A673 (cell line): ENCODE data around the gene ZCCHC3. TPM values are rescaled to one million over a fixed set of nuclear protein-coding genes. Genes with fewer than 3 reads are reported as not detected.

ENCODE experiments used
- BruUV-seq: library from RNA; stranded (reverse); fragments of 400-500 nt; replicated peaks from 2 replicates; lab custom pipeline; 2021; lab: Mats Ljungman, UMichigan
- CTCF ChIA-PET: fragments of 300-600 bp; sonication (Branson Sonifier 250); formaldehyde crosslinking; loops from one replicate; lab custom pipeline; 2022; ENCODE audit warnings: antibody characterized with exemption; lab: Charles Lee
- POLR2A ChIA-PET: fragments of 300-600 bp; sonication (Branson Sonifier 250); formaldehyde crosslinking; loops from one replicate; lab custom pipeline; 2022; ENCODE audit warnings: antibody characterized with exemption; ENCODE audit not compliant: low non-redundant PET; lab: Charles Lee
- DNase-seq: peaks from one replicate; pipeline ENCODE4 v3.0.0-alpha.2; 2015; ENCODE audit warnings: low spot score
- H3K27ac ChIP-seq: fragments of 200-600 bp; sonication (generic); 2 replicates; pipeline ENCODE4 v1.5.1; 2016; ENCODE audit warnings: mixed run types, low read depth, mild to moderate bottlenecking, mixed read lengths, antibody characterized with exemption, low read length; ENCODE audit not compliant: poor library complexity, severe bottlenecking
- H3K27me3 ChIP-seq: fragments of 200-600 bp; sonication (generic); replicated peaks from 2 replicates; pipeline ENCODE4 v1.6.1; 2017; ENCODE audit warnings: mixed run types, low read depth, mild to moderate bottlenecking, mixed read lengths, antibody characterized with exemption, low read length; ENCODE audit not compliant: insufficient read depth, poor library complexity
- H3K36me3 ChIP-seq: fragments of 200-600 bp; sonication (generic); 2 replicates; pipeline ENCODE4 v1.6.1; 2016; ENCODE audit warnings: mixed run types, mild to moderate bottlenecking, mixed read lengths, antibody characterized with exemption, low read length; ENCODE audit not compliant: insufficient read depth, poor library complexity, severe bottlenecking
- H3K4me1 ChIP-seq: fragments of 200-600 bp; sonication (generic); 2 replicates; pipeline ENCODE4 v1.6.1; 2017; ENCODE audit warnings: mixed run types, mild to moderate bottlenecking, mixed read lengths, antibody characterized with exemption, low read length; ENCODE audit not compliant: insufficient read depth, poor library complexity, severe bottlenecking
- H3K4me3 ChIP-seq: fragments of 200-600 bp; sonication (generic); 2 replicates; pipeline ENCODE4 v1.5.1; 2016; ENCODE audit warnings: low read depth, mixed run types, mild to moderate bottlenecking, mixed read lengths, low read length; ENCODE audit not compliant: poor library complexity, severe bottlenecking
- H3K9me3 ChIP-seq: fragments of 200-600 bp; sonication (generic); 2 replicates; pipeline ENCODE4 v1.6.1; 2016; ENCODE audit warnings: mixed run types, low read depth, mild to moderate bottlenecking, mixed read lengths, antibody characterized with exemption, low read length; ENCODE audit not compliant: poor library complexity, severe bottlenecking
- EZH2 ChIP-seq: fragments of 200-600 bp; sonication (generic); IDR thresholded peaks from 2 replicates; pipeline ENCODE4 v1.6.1; 2017; ENCODE audit warnings: borderline replicate concordance, low read depth, mild to moderate bottlenecking, mixed read lengths, antibody characterized with exemption, low read length; ENCODE audit not compliant: poor library complexity, severe bottlenecking
- intact Hi-C: fragments of 100-400 bp; cut with micrococcal nuclease; formaldehyde crosslinking; loops from one replicate; pipeline ENCODE4 v1.10.0; 2022; ENCODE audit not compliant: unreplicated experiment
- total RNA-seq: library from RNA; stranded (reverse); gene quantifications from 2 replicates; pipeline ENCODE4 v1.2.3, GENCODE V29; 2021
- TF ChIP-seq, protein P1 (sequence below): fragments of 300-800, 200-600 bp; sonication (generic); conservative IDR thresholded peaks from 2 replicates; pipeline ENCODE4 v1.5.1; 2017; ENCODE audit warnings: low read depth, mild to moderate bottlenecking, antibody characterized with exemption, low read length, moderate library complexity, mixed read lengths

The ZCCHC3 gene
- total RNA-seq, 1 experiment from 2014 or later, result 39.6 TPM

DNA sequence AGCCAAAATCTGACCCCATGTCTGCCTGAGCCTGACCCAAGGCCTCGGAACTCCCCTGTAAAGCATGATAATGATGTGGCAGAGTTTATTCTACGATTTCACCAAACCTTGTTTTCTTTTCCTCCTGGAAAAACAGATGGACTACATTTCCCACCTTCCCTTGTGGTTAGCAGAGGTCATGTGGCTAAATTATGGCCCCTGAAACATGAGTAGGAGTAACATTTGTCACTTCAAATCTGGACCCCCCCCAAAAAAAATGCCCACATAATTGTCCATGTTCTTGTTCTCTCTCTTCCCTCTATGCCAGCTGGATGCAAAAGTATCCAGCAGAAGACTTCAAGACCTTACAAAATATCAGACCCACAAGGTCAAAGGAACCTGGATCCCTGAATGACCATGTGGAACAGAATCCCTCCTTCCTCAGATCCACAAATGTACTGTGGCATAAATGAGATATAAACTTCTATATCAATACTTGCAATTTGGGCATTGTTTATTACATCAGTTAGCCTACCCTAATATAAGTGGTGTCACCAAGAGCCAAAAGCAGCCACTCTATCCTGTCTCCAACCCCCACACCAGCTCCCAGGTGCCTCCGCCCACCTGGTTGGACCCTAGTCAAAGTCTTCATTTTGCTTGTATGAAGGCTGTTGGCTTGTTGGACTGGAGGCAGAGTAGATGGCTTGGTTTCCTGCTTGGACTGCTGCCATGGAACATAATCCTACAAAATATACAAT is 8.2 kb upstream of the ZCCHC3 start:
- Histone ChIP-seq H3K9me3 (no peaks in the 10 kb centered on the region), H3K36me3 (no peaks in the 10 kb centered on the region), H3K4me1 (peaks cover 11% of the 10 kb centered on the region), H3K4me3 (peak overlapping the region; percentile 64), H3K27me3 (no peaks in the 10 kb centered on the region), H3K27ac (peak overlapping the region; percentile 78)
- intact Hi-C loops, result no loop called here
- DNase-seq, result no peak
- ChIA-PET POLR2A (no interaction called here), CTCF (no interaction called here)
- TF ChIP-seq EZH2, result no peak
- TF ChIP-seq, protein P1, sequence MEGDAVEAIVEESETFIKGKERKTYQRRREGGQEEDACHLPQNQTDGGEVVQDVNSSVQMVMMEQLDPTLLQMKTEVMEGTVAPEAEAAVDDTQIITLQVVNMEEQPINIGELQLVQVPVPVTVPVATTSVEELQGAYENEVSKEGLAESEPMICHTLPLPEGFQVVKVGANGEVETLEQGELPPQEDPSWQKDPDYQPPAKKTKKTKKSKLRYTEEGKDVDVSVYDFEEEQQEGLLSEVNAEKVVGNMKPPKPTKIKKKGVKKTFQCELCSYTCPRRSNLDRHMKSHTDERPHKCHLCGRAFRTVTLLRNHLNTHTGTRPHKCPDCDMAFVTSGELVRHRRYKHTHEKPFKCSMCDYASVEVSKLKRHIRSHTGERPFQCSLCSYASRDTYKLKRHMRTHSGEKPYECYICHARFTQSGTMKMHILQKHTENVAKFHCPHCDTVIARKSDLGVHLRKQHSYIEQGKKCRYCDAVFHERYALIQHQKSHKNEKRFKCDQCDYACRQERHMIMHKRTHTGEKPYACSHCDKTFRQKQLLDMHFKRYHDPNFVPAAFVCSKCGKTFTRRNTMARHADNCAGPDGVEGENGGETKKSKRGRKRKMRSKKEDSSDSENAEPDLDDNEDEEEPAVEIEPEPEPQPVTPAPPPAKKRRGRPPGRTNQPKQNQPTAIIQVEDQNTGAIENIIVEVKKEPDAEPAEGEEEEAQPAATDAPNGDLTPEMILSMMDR, result no peak
- no TSS peak for BruUV-seq

DNA sequence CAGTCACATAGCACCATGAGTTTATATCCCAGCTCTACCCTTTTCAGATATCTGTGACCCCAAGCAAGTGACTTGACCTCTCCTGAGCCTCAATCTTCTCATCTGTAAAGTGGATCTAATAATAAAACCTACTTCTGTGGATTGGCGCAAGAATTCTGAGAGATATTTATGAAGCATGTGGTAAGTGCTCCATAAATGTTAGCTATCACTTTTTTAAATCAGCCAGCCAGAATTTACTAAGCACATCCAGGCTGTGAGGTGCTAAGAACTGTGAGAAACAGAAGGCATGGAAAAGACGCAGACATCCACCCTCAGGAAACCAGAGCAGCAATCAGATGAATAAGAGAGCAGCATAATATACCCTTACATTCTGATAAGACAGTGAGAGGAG is 7.7 kb upstream of the ZCCHC3 start:
- ChIA-PET POLR2A (no interaction called here), CTCF (no interaction called here)
- no peak for DNase-seq
- BruUV-seq, result no TSS peak
- H3K27me3 ChIP-seq, result no peaks in the 10 kb centered on the region
- H3K36me3 ChIP-seq, result no peaks in the 10 kb centered on the region
- intact Hi-C loops, result no loop called here
- peak overlapping the region; percentile 78 for H3K27ac ChIP-seq
- peak overlapping the region; percentile 64 for H3K4me3 ChIP-seq
- no peaks in the 10 kb centered on the region for H3K9me3 ChIP-seq
- no peak for TF ChIP-seq EZH2
- TF ChIP-seq, protein P1, result no peak
- peaks cover 11% of the 10 kb centered on the region for H3K4me1 ChIP-seq

DNA sequence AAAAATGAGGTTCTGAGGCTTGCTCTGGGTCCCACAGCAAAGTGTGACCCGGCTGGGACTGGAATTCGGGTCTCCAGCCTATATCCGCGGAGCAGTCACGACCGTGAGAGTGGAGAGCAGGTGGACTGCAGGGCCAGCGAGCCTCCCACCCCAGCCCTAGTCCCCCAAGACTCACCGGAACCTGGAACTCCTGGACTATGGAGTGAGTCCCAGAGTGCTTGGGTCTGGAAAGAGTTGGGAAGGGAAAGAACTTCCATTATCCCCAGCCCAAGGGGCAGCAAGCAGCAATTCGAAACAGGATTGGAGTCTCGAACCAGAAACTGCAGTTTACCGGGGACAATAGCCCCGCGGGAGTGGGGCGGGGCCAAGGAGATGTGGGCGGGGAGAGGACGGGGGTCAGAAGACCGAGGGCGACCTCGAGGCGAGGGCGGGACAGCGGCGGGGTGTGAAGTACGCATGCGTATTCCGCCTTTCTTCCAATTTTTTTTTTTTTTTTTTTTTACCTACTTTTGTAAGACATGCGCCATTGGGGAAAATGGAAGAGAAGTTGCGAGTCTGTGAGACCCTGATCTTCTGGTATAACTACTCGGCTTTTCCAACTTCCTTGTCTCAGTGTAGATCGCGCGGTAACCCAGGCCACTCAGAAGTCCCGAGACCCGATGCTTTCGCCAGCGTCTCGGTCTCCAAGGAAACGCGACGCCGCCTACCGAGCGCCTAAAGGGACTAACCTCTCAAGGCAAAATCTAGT is 7.1 kb upstream of the ZCCHC3 start, which contains the start of gene C20orf96:
C20orf96 (minus strand) TSS at position 667 of the 748 bp plus-strand sequence; CDS start at position 527, 140 bp downstream.
- BruUV-seq, result TSS peak; percentile 66
- CTCF ChIA-PET, result no interaction called here
- no peaks in the 10 kb centered on the region for H3K27me3 ChIP-seq
- POLR2A ChIA-PET, result no interaction called here
- no peak for TF ChIP-seq EZH2
- TF ChIP-seq, protein P1, result peak; percentile 41
- H3K36me3 ChIP-seq, result no peaks in the 10 kb centered on the region
- no peaks in the 10 kb centered on the region for H3K9me3 ChIP-seq
- peaks cover 11% of the 10 kb centered on the region for H3K4me1 ChIP-seq
- DNase-seq, result peak; percentile 96
- H3K27ac ChIP-seq, result peak within 1 kb of the TSS; percentile 78
- intact Hi-C loops, result no loop called here
- peak within 1 kb of the TSS; percentile 64 for H3K4me3 ChIP-seq
